Activated B cell treated with CpG ODN at 0.5 μM for 24 hours (primary cell): ENCODE data around the gene RABGAP1L. TPM values are rescaled to one million over a fixed set of nuclear protein-coding genes. Genes with fewer than 3 reads are reported as not detected.

ENCODE experiments used
- ATAC-seq: fragments of 200-7000 bp; cut with Tn5 transposase; one replicate; pipeline ENCODE4 v1.10.0; 2021; ENCODE audit warnings: low read depth, mild to moderate bottlenecking, moderate library complexity
- CTCF ChIA-PET: fragments of 350-600 bp; sonication (Branson Sonifier 250); formaldehyde crosslinking; loops from one replicate; lab custom pipeline; 2021; ENCODE audit warnings: antibody characterized with exemption; lab: Charles Lee
- POLR2A ChIA-PET: fragments of 350-600 bp; sonication (Branson Sonifier 250); formaldehyde crosslinking; loops from one replicate; lab custom pipeline; 2021; ENCODE audit warnings: antibody characterized with exemption; lab: Charles Lee
- DNase-seq: peaks from one replicate; pipeline ENCODE4 v3.0.0; 2022
- H3K27ac Mint-ChIP-seq: one replicate; pipeline ENCODE4 v1.8.0; 2020; ENCODE audit warnings: mixed read lengths
- H3K27me3 Mint-ChIP-seq: one replicate; pipeline ENCODE4 v1.8.0; 2021; ENCODE audit warnings: mixed read lengths
- H3K36me3 Mint-ChIP-seq: one replicate; pipeline ENCODE4 v1.8.0; 2021; ENCODE audit warnings: low read depth, mixed read lengths
- H3K4me1 Mint-ChIP-seq: one replicate; pipeline ENCODE4 v1.8.0; 2021; ENCODE audit warnings: mixed read lengths
- H3K4me3 Mint-ChIP-seq: one replicate; pipeline ENCODE4 v1.8.0; 2020; ENCODE audit warnings: mild to moderate bottlenecking, mixed read lengths
- H3K9me3 Mint-ChIP-seq: one replicate; pipeline ENCODE4 v1.8.0; 2020; ENCODE audit warnings: mixed read lengths
- CTCF ChIP-seq: fragments of 200-600 bp; IDR thresholded peaks from one replicate; pipeline ENCODE4 v1.8.0; 2022; ENCODE audit warnings: antibody characterized with exemption, mild to moderate bottlenecking
- intact Hi-C: fragments of 100-400 bp; cut with micrococcal nuclease; formaldehyde crosslinking; loops from one replicate; pipeline ENCODE4 v1.15.1; 2024
- total RNA-seq: library from RNA; stranded (reverse); gene quantifications from 2 replicates; pipeline ENCODE4 v1.2.3, GENCODE V29; 2022

The RABGAP1L gene
- total RNA-seq, 1 donor from 2014 or later = 126 TPM

DNA sequence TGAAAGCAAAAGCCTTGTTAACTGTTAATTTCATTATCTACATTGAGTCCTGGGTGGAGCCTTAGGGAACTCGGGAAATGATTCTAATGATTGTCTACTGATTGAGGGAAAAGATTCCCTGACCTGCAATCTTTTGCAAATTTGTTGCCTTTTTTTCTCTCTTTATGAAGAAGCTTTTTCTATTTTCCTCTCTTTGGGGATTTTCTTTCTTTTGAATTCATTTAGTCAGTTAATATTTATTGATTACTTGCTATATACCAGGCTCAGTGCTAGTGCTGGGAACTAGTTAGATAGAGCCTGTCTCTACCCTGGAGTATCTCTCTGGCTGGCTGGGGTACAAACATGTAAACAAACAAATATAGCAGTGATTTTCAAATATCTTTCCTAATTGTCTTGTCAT is 769.2 kb downstream of the RABGAP1L start:
- ATAC-seq (no peak), DNase-seq (no peak)
- ChIA-PET CTCF (no interaction called here), POLR2A (no interaction called here)
- TF ChIP-seq CTCF = no peak
- H3K27me3 Mint-ChIP-seq = no peaks in the 10 kb centered on the region
- no peak overlapping the region for H3K27ac Mint-ChIP-seq
- intact Hi-C loops = no loop called here
- H3K4me1 Mint-ChIP-seq = no peaks in the 10 kb centered on the region
- peaks cover 14% of the 10 kb centered on the region for H3K36me3 Mint-ChIP-seq
- H3K4me3 Mint-ChIP-seq = no peak overlapping the region
- H3K9me3 Mint-ChIP-seq = peaks cover 7% of the 10 kb centered on the region

DNA sequence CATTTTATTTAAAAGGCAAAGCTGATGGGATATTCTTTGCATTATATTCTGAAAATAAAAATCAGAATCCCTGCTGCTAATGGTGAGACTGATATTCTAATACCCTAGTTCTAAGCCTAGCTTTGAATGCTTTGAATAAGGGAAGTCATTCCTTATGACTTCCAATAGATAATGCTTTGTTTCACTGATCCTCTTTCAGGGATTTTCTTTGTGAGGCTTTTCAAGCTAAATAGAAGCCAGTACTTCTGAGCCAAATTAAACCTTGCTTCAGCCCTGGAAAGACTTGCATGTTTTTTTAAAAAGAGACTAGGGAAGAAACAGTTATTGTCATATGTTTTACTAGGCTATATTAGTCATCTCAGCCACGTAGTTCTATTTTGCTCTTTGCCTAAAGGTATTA is 771.9 kb downstream of the RABGAP1L start:
- Mint-ChIP-seq H3K27ac (no peak overlapping the region), H3K9me3 (no peaks in the 10 kb centered on the region), H3K4me1 (no peaks in the 10 kb centered on the region), H3K4me3 (no peak overlapping the region), H3K27me3 (no peaks in the 10 kb centered on the region), H3K36me3 (peaks cover 2% of the 10 kb centered on the region)
- intact Hi-C loops = no loop called here
- POLR2A ChIA-PET = no interaction called here
- ATAC-seq = no peak
- DNase-seq = no peak
- CTCF ChIA-PET = interaction anchor here (0.6 kb wide), 1 partner anchor 156 kb away, joined by 3 read pairs; no protein-coding TSS in a partner anchor
- no peak for TF ChIP-seq CTCF

DNA sequence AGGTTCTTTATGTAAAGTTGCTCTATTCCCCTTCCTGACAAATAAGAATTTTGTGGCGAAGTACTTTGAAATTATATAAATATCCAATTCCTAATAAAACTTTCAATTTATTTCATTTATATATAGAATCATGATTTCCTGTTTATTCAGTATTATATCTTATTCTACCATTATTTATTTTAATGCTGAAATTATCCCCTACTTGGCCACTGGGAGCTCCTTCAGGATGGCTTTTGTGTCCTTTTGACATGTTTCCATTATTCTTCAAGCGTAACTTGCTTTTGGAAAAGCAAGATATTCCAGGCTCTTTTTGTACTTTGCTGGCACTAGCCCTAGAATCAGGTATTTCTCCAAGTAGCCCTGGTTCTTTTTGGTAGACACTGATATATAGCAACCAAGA is 773.3 kb downstream of the RABGAP1L start:
- no peaks in the 10 kb centered on the region for H3K9me3 Mint-ChIP-seq
- H3K27me3 Mint-ChIP-seq = no peaks in the 10 kb centered on the region
- peaks cover 2% of the 10 kb centered on the region for H3K36me3 Mint-ChIP-seq
- TF ChIP-seq CTCF = no peak
- POLR2A ChIA-PET = no interaction called here
- H3K27ac Mint-ChIP-seq = no peak overlapping the region
- H3K4me1 Mint-ChIP-seq = no peaks in the 10 kb centered on the region
- DNase-seq = no peak
- intact Hi-C loops = no loop called here
- CTCF ChIA-PET = no interaction called here
- no peak for ATAC-seq
- no peak overlapping the region for H3K4me3 Mint-ChIP-seq

DNA sequence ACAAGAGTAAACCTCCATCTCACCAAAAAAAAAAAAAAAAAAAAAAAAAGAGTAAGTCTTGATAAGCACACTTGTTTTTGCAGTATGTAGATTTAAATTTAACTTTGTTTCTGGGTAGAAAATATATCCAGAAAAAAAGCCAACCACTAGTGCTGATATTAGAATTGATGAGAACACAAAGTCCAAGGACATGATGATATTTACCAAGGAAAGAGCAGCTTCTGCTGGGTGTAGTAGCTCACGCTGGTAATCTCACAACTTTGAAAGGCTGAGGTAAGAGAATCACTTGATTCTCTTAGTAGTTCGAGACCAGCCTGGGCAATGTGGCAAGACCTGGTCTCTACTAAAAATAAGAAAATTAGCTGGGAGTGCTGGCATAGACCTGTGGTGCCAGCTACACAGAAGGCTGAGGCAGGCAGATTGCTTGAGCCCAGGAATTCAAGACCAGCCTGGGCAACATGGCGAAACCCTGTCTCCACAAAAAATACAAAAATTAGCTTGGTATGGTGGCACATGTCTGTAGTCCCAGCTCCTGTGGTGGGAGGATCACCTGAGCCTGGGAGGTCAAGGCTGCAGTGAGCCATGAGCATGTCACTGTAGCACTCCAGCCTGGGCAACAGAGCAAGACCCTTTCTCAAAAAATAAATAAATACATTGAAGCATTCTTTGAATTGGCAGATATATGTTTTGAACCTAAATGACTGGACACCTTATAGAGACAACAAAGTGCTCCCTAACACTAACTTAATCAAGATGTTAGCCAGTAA is 776.8 kb downstream of the RABGAP1L start:
- Mint-ChIP-seq H3K27me3 (no peaks in the 10 kb centered on the region), H3K4me1 (peaks cover 7% of the 10 kb centered on the region), H3K4me3 (no peak overlapping the region), H3K36me3 (peaks cover 7% of the 10 kb centered on the region), H3K9me3 (no peaks in the 10 kb centered on the region), H3K27ac (no peak overlapping the region)
- ATAC-seq (no peak), DNase-seq (no peak)
- no peak for TF ChIP-seq CTCF
- intact Hi-C loops = no loop called here
- ChIA-PET CTCF (no interaction called here), POLR2A (no interaction called here)

DNA sequence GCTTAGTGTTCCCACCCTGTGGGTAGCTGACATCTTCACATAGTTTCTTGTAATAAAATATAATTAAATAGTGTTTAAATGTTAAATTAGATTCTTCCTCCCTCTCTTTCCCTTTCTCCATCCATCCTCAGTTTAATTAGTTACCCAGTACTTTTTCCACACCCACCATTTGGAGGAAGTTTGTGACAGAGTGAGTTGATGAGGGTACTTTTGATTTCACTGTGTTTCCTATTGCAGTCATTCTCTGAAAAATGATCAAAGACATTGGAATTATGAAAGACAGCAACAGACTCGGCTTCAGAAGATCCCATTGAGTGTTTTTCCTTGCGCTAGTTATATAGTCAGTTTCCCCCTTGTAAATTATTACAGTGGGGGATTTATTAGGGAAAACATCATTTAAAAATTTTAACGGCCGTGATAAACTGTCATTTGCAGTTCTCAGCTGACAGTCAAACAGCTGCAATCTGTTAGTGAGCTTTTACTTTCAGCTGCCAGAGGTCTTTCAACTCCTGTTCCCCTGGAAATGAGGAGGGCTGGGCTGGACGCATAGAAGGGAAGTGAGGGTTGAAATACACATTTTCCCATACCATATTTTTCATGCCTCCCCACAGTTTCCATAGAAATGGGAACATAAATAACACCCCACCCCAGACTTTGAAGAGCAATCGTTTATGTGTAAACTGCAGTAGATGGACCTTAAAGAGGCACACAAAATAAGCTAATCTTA is 779.1 kb downstream of the RABGAP1L start:
- Mint-ChIP-seq H3K4me3 (peak overlapping the region; percentile 24), H3K27ac (peak overlapping the region; percentile 26), H3K27me3 (no peaks in the 10 kb centered on the region), H3K9me3 (no peaks in the 10 kb centered on the region), H3K36me3 (peaks cover 7% of the 10 kb centered on the region), H3K4me1 (peaks cover 18% of the 10 kb centered on the region)
- DNase-seq = no peak
- ChIA-PET POLR2A (interaction anchor here (0.7 kb wide), 1 partner anchor 18 kb away, joined by 5 read pairs; no protein-coding TSS in a partner anchor), CTCF (no interaction called here)
- no peak for ATAC-seq
- no peak for TF ChIP-seq CTCF
- intact Hi-C loops = no loop called here
